Suprapubic skin (tissue), 4 donors: ENCODE data around the gene TNS1.

Source experiments
- CTCF ChIP-seq, 2 donors: fragments of 200-600 bp in 1 of 2; fragments of 450-650 bp in 1 of 2; sonication (generic) in 1 of 2; IDR thresholded peaks; one replicate each; pipeline ENCODE4 v1.5.1; 2016 to 2019; ENCODE audit warnings: antibody characterized with exemption in 2 of 2, mild to moderate bottlenecking in 1 of 2, moderate library complexity in 1 of 2
- EP300 ChIP-seq: sonication (generic); formaldehyde crosslinking; IDR thresholded peaks from one replicate; pipeline ENCODE4 v1.6.1; 2017; ENCODE audit warnings: antibody characterized with exemption
- POLR2A ChIP-seq, 2 donors: fragments of 450-650 bp; IDR thresholded peaks; one replicate each; pipeline ENCODE4 v1.6.1; 2017; ENCODE audit warnings: antibody characterized with exemption in 2 of 2, mild to moderate bottlenecking in 2 of 2, moderate library complexity in 2 of 2
- POLR2AphosphoS5 ChIP-seq, 3 donors: sonication (generic); formaldehyde crosslinking; IDR thresholded peaks; one replicate each; pipeline ENCODE4 v1.6.1; 2017; ENCODE audit warnings: antibody characterized with exemption in 3 of 3

- TF ChIP-seq CTCF (IDR thresholded peaks at IDR 0.05): no peak
- TF ChIP-seq POLR2A (IDR thresholded peaks at IDR 0.05): no peak
- no peak for TF ChIP-seq POLR2AphosphoS5 (IDR thresholded peaks at IDR 0.05)
- TF ChIP-seq EP300: no peak
These were observed 138.9 kb downstream of the TNS1 start for GRCh38 chr2:217863883-217864282.
